B cell (primary cell): Measurements from ENCODE around the gene AXL.

Experiments
- CTCF ChIP-seq: fragments of 200-600 bp; IDR thresholded peaks from one replicate; pipeline ENCODE4 v1.8.0; 2022; ENCODE audit warnings: antibody characterized with exemption, mild to moderate bottlenecking
- EZH2 ChIP-seq: IDR thresholded peaks from 2 replicates; pipeline ENCODE4 v1.6.1; 2012; ENCODE audit warnings: borderline replicate concordance, low read depth, mild to moderate bottlenecking, moderate library complexity, low read length; ENCODE audit not compliant: insufficient read depth, poor library complexity, severe bottlenecking

- TF ChIP-seq CTCF (no peak), EZH2 (no peak)
These were observed 25.4 kb upstream of the AXL start for GRCh38 chr19:41193430-41194156.
